Psoas muscle (tissue), 8 donors: Measurements from ENCODE around the gene NHP2. TPM values are rescaled to one million over a fixed set of nuclear protein-coding genes. Genes with fewer than 3 reads are reported as not detected.

Source experiments
- ATAC-seq, 4 donors: fragments of 200-7000 bp; cut with Tn5 transposase; one replicate each; pipeline ENCODE4 v1.9.1; 2020; ENCODE audit warnings: moderate library complexity in 3 of 4, mild to moderate bottlenecking in 2 of 4
- DNase-seq, 2 donors: peaks; one replicate each; pipeline ENCODE4 v3.0.0-alpha.2; 2020
- H3K27ac ChIP-seq: fragments of 200-600 bp; one replicate; pipeline ENCODE4 v1.8.0; 2022
- H3K27me3 ChIP-seq, 3 donors: fragments of 200-600 bp in 1 of 3; one replicate each; pipeline versions ENCODE4 v1.6.1 to v1.8.0; 2013 to 2022; ENCODE audit warnings: low read length in 2 of 3, mild to moderate bottlenecking in 2 of 3, moderate library complexity in 1 of 3; ENCODE audit not compliant: insufficient read depth in 3 of 3
- H3K36me3 ChIP-seq, 2 donors: fragments of 200-600 bp in 1 of 2; one replicate each; pipeline versions ENCODE4 v1.6.1 to v1.8.0; 2013 to 2022; ENCODE audit warnings: low read depth in 1 of 2, mild to moderate bottlenecking in 1 of 2, moderate library complexity in 1 of 2; ENCODE audit not compliant: insufficient read depth in 1 of 2
- H3K4me1 ChIP-seq: fragments of 200-600 bp; one replicate; pipeline ENCODE4 v1.8.0; 2022
- H3K4me3 ChIP-seq: fragments of 200-600 bp; one replicate; pipeline ENCODE4 v1.8.0; 2022; ENCODE audit warnings: mild to moderate bottlenecking
- H3K9me3 ChIP-seq: fragments of 200-600 bp; one replicate; pipeline ENCODE4 v1.8.0; 2022
- WGBS, 3 donors: extraction: QIAGEN DNeasy Blood & Tissue Kit; methylation state at CpG; one replicate each; pipeline versions ENCODE4 v1.1.6 to v1.1.7; 2013; 5-methylcytosine and 5-hydroxymethylcytosine counted together
- intact Hi-C, 2 donors: fragments of 100-400 bp; cut with DNase I; formaldehyde crosslinking; loops; one replicate each; pipeline versions ENCODE4 v1.11.0 to v1.14.2; 2022
- polyA plus RNA-seq, 3 donors: library from polyadenylated mRNA; stranded (reverse); fragments of 200-250 nt; gene quantifications; one replicate each; pipeline ENCODE4 v1.2.3, GENCODE V29; 2013
- total RNA-seq, 4 donors: library from RNA; stranded (reverse); fragmentation: NEBNext Ultra II Directional in 2 of 4; extraction: Animal tissue kit (Norgen Biotek cat#: 25700) in 2 of 4; gene quantifications; one replicate each; pipeline versions ENCODE4 v1.2.1 to v1.2.4, GENCODE V29; 2021 to 2023
- TF ChIP-seq, protein P1 (sequence below): fragments of 200-600 bp; IDR thresholded peaks from one replicate; pipeline ENCODE4 v1.8.0; 2022; ENCODE audit warnings: antibody characterized with exemption
- donor health status: healthy with polysubstance abuse.
- donor health status: DM: no; HTN: no; CAD: no; lungs with moderate emphysema.
- donor health status: Bipolar disorder and iron deficiency.
- donor health status: healthy.
- donor health status: DM: yes; HTN: yes; CAD: no.
- donor health status: DM: no; HTN: no; CAD: no.
- donor health status: DM: no; HTN: no; CAD: no.
- donor health status: DM: yes; HTN: yes; CAD: no.

NHP2 gene
- total and polyA plus RNA-seq, 7 donors: 86.9 to 301 (median 131) TPM

DNA sequence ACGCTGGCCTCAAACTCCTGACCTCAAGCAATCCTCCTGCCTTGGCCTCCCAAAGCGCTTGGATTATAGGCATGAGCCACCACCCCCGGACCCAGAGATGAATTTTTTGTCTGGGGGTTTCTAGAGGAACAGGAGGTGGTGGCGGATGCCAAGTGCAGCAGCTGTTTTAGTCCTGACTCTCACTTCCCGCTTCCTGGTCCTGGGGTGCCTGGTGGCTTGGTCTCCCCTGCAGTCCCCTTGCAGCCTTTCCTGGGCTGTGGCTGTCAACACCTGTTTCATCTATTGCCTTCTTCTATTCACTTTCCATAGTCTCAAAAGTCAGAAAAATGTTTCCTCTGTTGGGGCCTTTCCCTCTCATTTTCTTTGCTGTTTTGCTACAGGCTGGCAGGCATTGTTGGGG, 6.5 kb upstream of the NHP2 start:
- DNase-seq: no peak
- intact Hi-C loops: no loop called here
- TF ChIP-seq, protein P1, sequence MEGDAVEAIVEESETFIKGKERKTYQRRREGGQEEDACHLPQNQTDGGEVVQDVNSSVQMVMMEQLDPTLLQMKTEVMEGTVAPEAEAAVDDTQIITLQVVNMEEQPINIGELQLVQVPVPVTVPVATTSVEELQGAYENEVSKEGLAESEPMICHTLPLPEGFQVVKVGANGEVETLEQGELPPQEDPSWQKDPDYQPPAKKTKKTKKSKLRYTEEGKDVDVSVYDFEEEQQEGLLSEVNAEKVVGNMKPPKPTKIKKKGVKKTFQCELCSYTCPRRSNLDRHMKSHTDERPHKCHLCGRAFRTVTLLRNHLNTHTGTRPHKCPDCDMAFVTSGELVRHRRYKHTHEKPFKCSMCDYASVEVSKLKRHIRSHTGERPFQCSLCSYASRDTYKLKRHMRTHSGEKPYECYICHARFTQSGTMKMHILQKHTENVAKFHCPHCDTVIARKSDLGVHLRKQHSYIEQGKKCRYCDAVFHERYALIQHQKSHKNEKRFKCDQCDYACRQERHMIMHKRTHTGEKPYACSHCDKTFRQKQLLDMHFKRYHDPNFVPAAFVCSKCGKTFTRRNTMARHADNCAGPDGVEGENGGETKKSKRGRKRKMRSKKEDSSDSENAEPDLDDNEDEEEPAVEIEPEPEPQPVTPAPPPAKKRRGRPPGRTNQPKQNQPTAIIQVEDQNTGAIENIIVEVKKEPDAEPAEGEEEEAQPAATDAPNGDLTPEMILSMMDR: no peak
- 66 to 71% (median 68%) methylated on average over 5 of the region's 5 CpGs for WGBS, 3 donors
- Histone ChIP-seq H3K36me3 (no peaks in the 10 kb centered on the region), H3K9me3 (no peaks in the 10 kb centered on the region), H3K4me3 (no peak overlapping the region), H3K27ac (no peak overlapping the region), H3K4me1 (peaks cover 4% of the 10 kb centered on the region), H3K27me3 (peaks cover 0 to 3% (median 0%) of the 10 kb centered on the region in 3 donors)
- no peak for ATAC-seq

DNA sequence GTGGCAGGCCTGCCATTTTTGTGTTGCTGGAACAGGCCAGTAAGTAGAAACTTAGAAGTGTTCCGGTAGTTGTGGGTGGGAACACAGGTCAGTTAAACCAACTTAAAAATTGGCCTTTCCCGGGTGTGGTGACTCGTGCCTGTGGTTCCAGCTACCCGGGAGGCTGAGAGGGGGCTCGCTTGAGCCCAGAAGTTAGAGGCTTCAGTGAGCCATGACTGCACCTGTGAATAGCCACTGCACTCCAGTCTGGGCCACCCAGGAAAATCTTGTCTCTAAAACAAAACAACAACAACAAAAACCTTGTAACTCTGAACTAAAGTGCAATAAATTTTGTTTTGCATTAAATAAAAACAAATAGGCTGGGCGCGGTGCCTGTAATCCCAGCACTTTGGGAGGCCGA, 1.4 kb upstream of the NHP2 start:
- WGBS, 3 donors: 71 to 77% (median 74%) methylated on average over 8 of the region's 8 CpGs
- TF ChIP-seq, protein P1: no peak
- intact Hi-C loops: no loop called here

DNA sequence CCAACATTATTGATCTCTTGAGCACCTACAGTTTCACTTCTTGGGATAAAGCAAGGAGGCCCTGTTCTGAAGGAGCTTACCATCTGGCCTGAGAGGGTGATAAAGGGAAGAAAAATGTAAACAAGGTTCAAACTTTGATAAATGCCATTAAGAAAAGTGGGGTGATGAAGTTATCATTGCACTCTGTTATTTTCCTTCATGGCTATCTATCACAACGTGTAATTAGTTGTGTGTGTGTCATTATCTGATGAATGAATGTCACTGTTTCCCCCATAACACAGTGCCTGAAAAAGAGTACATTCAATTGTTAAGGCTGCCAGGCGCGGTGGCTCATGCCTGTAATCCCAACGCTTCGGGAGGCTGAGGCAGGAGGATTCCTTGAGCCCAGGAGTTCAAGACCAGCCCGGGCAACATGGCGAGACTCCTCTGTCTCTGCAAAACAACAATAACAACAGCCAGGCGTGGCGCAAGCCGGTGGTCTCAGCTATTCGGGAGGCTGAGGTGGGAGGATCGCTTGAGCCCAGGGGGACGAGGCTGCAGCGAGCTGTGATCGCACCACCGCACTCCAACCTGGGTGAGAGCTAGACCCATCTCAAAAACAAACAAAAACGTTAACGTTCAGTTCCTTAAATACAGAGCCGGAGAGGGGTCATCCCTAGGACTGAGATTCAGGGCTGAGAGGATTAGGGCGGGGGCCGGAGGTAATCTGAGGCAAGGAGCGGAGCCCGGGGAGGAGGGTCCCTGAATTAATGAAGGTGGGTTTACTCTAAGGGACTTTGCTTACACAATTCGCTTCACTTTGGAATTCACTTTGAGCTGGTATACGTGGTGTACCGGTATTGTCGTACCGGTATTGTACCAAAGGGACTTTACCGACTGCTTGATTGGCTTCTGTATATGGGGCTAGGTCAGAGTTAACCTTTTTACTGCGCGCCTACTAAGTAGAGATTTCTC, 917 bp downstream of the NHP2 start:
- H3K36me3 ChIP-seq: peaks cover 4 to 35% of the 10 kb centered on the region in 2 donors
- DNase-seq (no peak), ATAC-seq (no peak)
- TF ChIP-seq, protein P1: no peak
- 46 to 47% (median 47%) methylated on average over 31 of the region's 31 CpGs for WGBS, 3 donors
- peaks cover 17% of the 10 kb centered on the region for H3K4me1 ChIP-seq
- intact Hi-C loops: no loop called here
- H3K4me3 ChIP-seq: peak overlapping the region; percentile 96
- H3K9me3 ChIP-seq: no peaks in the 10 kb centered on the region
- no peaks in the 10 kb centered on the region for H3K27me3 ChIP-seq
- H3K27ac ChIP-seq: peak overlapping the region; percentile 88

More for the DNA sequence above, 1.4 kb upstream of the NHP2 start:
- H3K9me3 ChIP-seq: no peaks in the 10 kb centered on the region
- H3K27ac ChIP-seq: no peak overlapping the region
- DNase-seq (no peak), ATAC-seq (no peak)
- peaks cover 4 to 12% of the 10 kb centered on the region in 2 donors for H3K36me3 ChIP-seq
- H3K4me1 ChIP-seq: peaks cover 17% of the 10 kb centered on the region
- no peaks in the 10 kb centered on the region for H3K27me3 ChIP-seq
- no peak overlapping the region for H3K4me3 ChIP-seq

DNA sequence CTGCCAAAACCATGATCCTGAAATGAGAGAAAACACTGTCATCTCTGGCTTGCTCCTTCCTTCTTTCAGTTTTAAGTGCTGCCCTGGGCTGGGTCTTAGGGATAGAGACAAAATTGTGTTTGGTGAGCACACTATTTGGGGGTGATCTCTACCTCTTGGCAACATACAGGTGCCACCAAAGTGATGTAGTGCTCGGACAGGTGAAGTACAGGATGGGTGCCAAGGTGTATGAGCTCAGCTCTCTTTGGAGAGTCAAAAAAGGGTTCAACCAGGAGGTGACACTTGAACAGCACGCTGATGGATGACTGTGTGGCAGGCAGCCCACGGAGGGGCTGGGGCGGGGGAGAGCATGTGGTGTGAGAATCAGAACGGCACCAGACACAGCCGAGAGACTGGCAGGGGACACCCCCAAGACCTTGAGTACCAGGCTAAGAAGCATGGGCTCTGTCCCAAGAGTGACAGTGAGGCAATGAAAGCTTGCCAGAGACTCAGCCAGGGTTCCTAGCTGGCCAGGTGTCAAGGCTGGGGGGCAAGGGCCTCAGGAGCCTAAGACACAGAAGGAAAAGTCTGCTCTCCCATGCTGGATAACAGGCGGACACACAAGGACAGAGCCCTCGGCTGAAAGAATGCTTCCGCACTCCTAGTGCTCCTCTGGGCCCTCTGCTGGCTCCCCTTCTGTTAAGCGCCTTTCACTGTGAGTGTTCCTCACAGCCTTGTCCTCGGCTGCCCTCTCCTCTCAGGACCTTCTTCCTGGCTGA, 2.5 kb downstream of the NHP2 start:
- intact Hi-C loops: no loop called here

More for the DNA sequence above, 2.5 kb downstream of the NHP2 start:
- DNase-seq (no peak), ATAC-seq (no peak)
- 46 to 60% (median 54%) methylated on average over 10 to 11 of the region's 11 CpGs for WGBS, 3 donors
- TF ChIP-seq, protein P1: no peak
- peaks cover 17% of the 10 kb centered on the region for H3K4me1 ChIP-seq
- H3K27me3 ChIP-seq: no peaks in the 10 kb centered on the region
- H3K27ac ChIP-seq: peak overlapping the region; percentile 58
- H3K4me3 ChIP-seq: no peak overlapping the region
- no peaks in the 10 kb centered on the region for H3K9me3 ChIP-seq
- H3K36me3 ChIP-seq: peaks cover 4 to 51% of the 10 kb centered on the region in 2 donors
